Naive thymus-derived CD4-positive, alpha-beta T cell (primary cell): ENCODE data around the gene FKBP2. TPM values are rescaled to one million over a fixed set of nuclear protein-coding genes. Genes with fewer than 3 reads are reported as not detected.

Source experiments
- ATAC-seq: fragments of 150-1000 bp; cut with Tn5 transposase; 2 replicates; pipeline ENCODE4 v1.10.0; 2021; ENCODE audit warnings: mild to moderate bottlenecking, moderate library complexity
- CTCF ChIA-PET: fragments of 350-600 bp; sonication (Branson Sonifier 250); formaldehyde crosslinking; loops from one replicate; lab custom pipeline; 2021; ENCODE audit warnings: antibody characterized with exemption; lab: Charles Lee
- POLR2A ChIA-PET: fragments of 350-600 bp; sonication (Branson Sonifier 250); formaldehyde crosslinking; loops from one replicate; lab custom pipeline; 2021; ENCODE audit warnings: antibody characterized with exemption, inconsistent platforms; lab: Charles Lee
- DNase-seq, 9 donors: peaks; one replicate each; pipeline versions ENCODE4 v3.0.0 to v3.0.0-alpha.2; 2020 to 2022; ENCODE audit warnings: mixed read lengths in 1 of 9
- H3K27ac ChIP-seq: one replicate; pipeline ENCODE4 v1.7.0; 2013; ENCODE audit warnings: mild to moderate bottlenecking, low read depth, low read length, moderate library complexity
- H3K27me3 ChIP-seq, 2 donors: one replicate each; pipeline ENCODE4 v1.7.0; 2013; ENCODE audit warnings: low read length in 2 of 2, mild to moderate bottlenecking in 2 of 2, moderate library complexity in 2 of 2; ENCODE audit not compliant: control insufficient read depth in 2 of 2, insufficient read depth in 2 of 2
- H3K36me3 ChIP-seq, 3 experiments: 1 replicate in 2 of 3; 2 replicates in 1 of 3; pipeline ENCODE4 v1.7.0; 2013; ENCODE audit warnings: low read length in 3 of 3, mild to moderate bottlenecking in 3 of 3, moderate library complexity in 1 of 3; ENCODE audit not compliant: insufficient read depth in 3 of 3, control insufficient read depth in 2 of 3
- H3K4me1 ChIP-seq, 2 donors: one replicate each; pipeline ENCODE4 v1.7.0; 2013; ENCODE audit warnings: low read length in 2 of 2, mild to moderate bottlenecking in 2 of 2, moderate library complexity in 1 of 2; ENCODE audit not compliant: control insufficient read depth in 2 of 2, insufficient read depth in 2 of 2
- H3K4me3 ChIP-seq: 2 replicates; pipeline ENCODE4 v1.7.0; 2013; ENCODE audit warnings: mild to moderate bottlenecking, low read length
- H3K9me3 ChIP-seq, 3 experiments: 1 replicate in 2 of 3; 2 replicates in 1 of 3; pipeline ENCODE4 v1.7.0; 2013; ENCODE audit warnings: low read length in 3 of 3; ENCODE audit not compliant: control insufficient read depth in 2 of 3
- H3K27ac Mint-ChIP-seq, 9 donors: one replicate each; pipeline ENCODE4 v1.8.0; 2020 to 2022; ENCODE audit warnings: mixed read lengths in 9 of 9, mild to moderate bottlenecking in 8 of 9, moderate library complexity in 5 of 9, inconsistent platforms in 2 of 9
- H3K27me3 Mint-ChIP-seq, 5 donors: one replicate each; pipeline ENCODE4 v1.8.0; 2021 to 2022; ENCODE audit warnings: mixed read lengths in 5 of 5, mild to moderate bottlenecking in 1 of 5
- H3K36me3 Mint-ChIP-seq, 5 donors: one replicate each; pipeline ENCODE4 v1.8.0; 2020 to 2022; ENCODE audit warnings: mixed read lengths in 5 of 5, mild to moderate bottlenecking in 3 of 5, inconsistent platforms in 1 of 5
- H3K4me1 Mint-ChIP-seq, 7 donors: one replicate each; pipeline ENCODE4 v1.8.0; 2020 to 2022; ENCODE audit warnings: mixed read lengths in 7 of 7, mild to moderate bottlenecking in 3 of 7, inconsistent platforms in 1 of 7
- H3K4me3 Mint-ChIP-seq, 10 donors: one replicate each; pipeline ENCODE4 v1.8.0; 2020 to 2022; ENCODE audit warnings: mild to moderate bottlenecking in 10 of 10, mixed read lengths in 10 of 10, moderate library complexity in 6 of 10, inconsistent platforms in 2 of 10
- H3K9me3 Mint-ChIP-seq, 11 donors: one replicate each; pipeline ENCODE4 v1.8.0; 2020 to 2022; ENCODE audit warnings: mixed read lengths in 11 of 11, mild to moderate bottlenecking in 4 of 11, inconsistent platforms in 1 of 11, moderate library complexity in 1 of 11
- intact Hi-C, 2 donors: fragments of 100-400 bp; cut with micrococcal nuclease; formaldehyde crosslinking; loops; one replicate each; pipeline ENCODE4 v1.15.1; 2023
- polyA plus RNA-seq, 2 donors: library from polyadenylated mRNA; unstranded; fragments of 300-500 nt; fragmentation: Illumina TruSeq; gene quantifications; one replicate each; pipeline ENCODE4 v1.2.3, GENCODE V29; 2021
- total RNA-seq, 6 experiments: library from RNA in 5 of 6; stranded (reverse) in 5 of 6; gene quantifications; 1 replicate in 5 of 6; 2 replicates in 1 of 6; pipeline ENCODE4 v1.2.3 and lab custom pipeline; 2021 to 2026

The FKBP2 gene
- total and polyA plus RNA-seq, 7 experiments from 2014 or later, result 20.3 to 81.4 (median 36.8) TPM

GRCh38 chr11:64254326-64254725, 13.4 kb downstream of the FKBP2 start:
- peaks cover 0 to 2% (median 0%) of the 10 kb centered on the region in 11 donors for H3K9me3 Mint-ChIP-seq
- H3K36me3 Mint-ChIP-seq, result peaks cover 0 to under 1% (median 0%) of the 10 kb centered on the region in 5 donors
- no peak overlapping the region for H3K27ac Mint-ChIP-seq
- peaks cover 0 to 3% (median 0%) of the 10 kb centered on the region in 5 donors for H3K27me3 Mint-ChIP-seq
- ATAC-seq (no peak), DNase-seq (no peak)
- Histone ChIP-seq H3K4me1 (peaks cover 9 to 12% of the 10 kb centered on the region in 2 donors), H3K36me3 (peaks cover 0 to 8% (median 0%) of the 10 kb centered on the region in 3 experiments), H3K9me3 (no peaks in the 10 kb centered on the region), H3K27me3 (no peaks in the 10 kb centered on the region), H3K27ac (no peak overlapping the region), H3K4me3 (no peak overlapping the region)
- no peak overlapping the region for H3K4me3 Mint-ChIP-seq
- peaks cover 0 to 33% (median 11%) of the 10 kb centered on the region in 7 donors for H3K4me1 Mint-ChIP-seq
- intact Hi-C loops, result no loop called here
- ChIA-PET CTCF (interaction anchor here (1.0 kb wide), 1 partner anchor 50 kb away, joined by 3 read pairs; no protein-coding TSS in a partner anchor), POLR2A (interaction anchor here (1.4 kb wide), 1 partner anchor 13 kb away, joined by 5 read pairs; the partner anchor contains the start of gene FKBP2)

- no peak overlapping the region for H3K4me3 Mint-ChIP-seq
- H3K4me1 Mint-ChIP-seq, result peaks cover 0 to 28% (median 7%) of the 10 kb centered on the region in 7 donors
- peaks cover 0 to 2% (median 0%) of the 10 kb centered on the region in 11 donors for H3K9me3 Mint-ChIP-seq
- peaks cover 0 to 7% (median 0%) of the 10 kb centered on the region in 5 donors for H3K36me3 Mint-ChIP-seq
- Histone ChIP-seq H3K36me3 (peaks cover 0 to 8% (median 0%) of the 10 kb centered on the region in 3 experiments), H3K27me3 (no peaks in the 10 kb centered on the region), H3K27ac (no peak overlapping the region), H3K4me3 (no peak overlapping the region), H3K4me1 (peaks cover 9 to 12% of the 10 kb centered on the region in 2 donors), H3K9me3 (no peaks in the 10 kb centered on the region)
- intact Hi-C loops, result no loop called here
- POLR2A ChIA-PET, result interaction anchor here (1.2 to 1.4 kb wide), 2 partner anchors 13 to 14 kb away, joined by 4 to 5 read pairs; partner anchors contain the start of gene FKBP2
- H3K27ac Mint-ChIP-seq, result no peak overlapping the region
- peaks cover 0 to 3% (median 0%) of the 10 kb centered on the region in 5 donors for H3K27me3 Mint-ChIP-seq
- ATAC-seq, result no peak
- no peak for DNase-seq
- CTCF ChIA-PET, result interaction anchor here (0.8 to 0.9 kb wide), 2 partner anchors 49 to 51 kb away, joined by 3 read pairs; partner anchors contain the start of gene FERMT3
These were observed 14.5 kb downstream of the FKBP2 start for GRCh38 chr11:64255135-64256128.

DNA sequence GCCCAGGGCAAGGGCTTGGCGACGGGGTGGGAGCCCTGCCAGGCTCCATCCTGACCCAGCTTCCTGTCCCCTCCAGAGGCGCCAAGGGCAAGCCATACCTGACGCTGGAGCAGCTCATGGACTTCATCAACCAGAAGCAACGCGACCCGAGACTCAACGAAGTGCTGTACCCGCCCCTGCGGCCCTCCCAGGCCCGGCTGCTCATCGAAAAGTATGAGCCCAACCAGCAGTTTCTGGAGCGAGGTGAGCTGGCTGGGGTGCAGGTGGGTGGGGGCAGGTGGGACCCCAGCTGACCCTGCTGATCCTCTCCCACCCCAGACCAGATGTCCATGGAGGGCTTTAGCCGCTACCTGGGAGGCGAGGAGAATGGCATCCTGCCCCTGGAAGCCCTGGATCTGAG, 15.4 kb downstream of the FKBP2 start:
- ATAC-seq (no peak), DNase-seq (no peak)
- no peak overlapping the region for H3K27ac Mint-ChIP-seq
- CTCF ChIA-PET, result no interaction called here
- H3K9me3 Mint-ChIP-seq, result peaks cover 0 to 2% (median 0%) of the 10 kb centered on the region in 11 donors
- peaks cover 0 to 7% (median 0%) of the 10 kb centered on the region in 5 donors for H3K36me3 Mint-ChIP-seq
- H3K27ac ChIP-seq, result no peak overlapping the region
- peaks cover 0 to 8% (median 0%) of the 10 kb centered on the region in 3 experiments for H3K36me3 ChIP-seq
- H3K27me3 Mint-ChIP-seq, result no peaks in the 10 kb centered on the region
- POLR2A ChIA-PET, result interaction anchor here (1.2 kb wide), 1 partner anchor 13 kb away, joined by 4 read pairs; no protein-coding TSS in a partner anchor
- no peaks in the 10 kb centered on the region for H3K9me3 ChIP-seq
- no peak overlapping the region for H3K4me3 ChIP-seq
- H3K4me3 Mint-ChIP-seq, result no peak overlapping the region
- no peaks in the 10 kb centered on the region for H3K27me3 ChIP-seq
- H3K4me1 ChIP-seq, result peaks cover 7 to 9% of the 10 kb centered on the region in 2 donors
- peaks cover 0 to 25% (median 7%) of the 10 kb centered on the region in 7 donors for H3K4me1 Mint-ChIP-seq
- intact Hi-C loops, result no loop called here

DNA sequence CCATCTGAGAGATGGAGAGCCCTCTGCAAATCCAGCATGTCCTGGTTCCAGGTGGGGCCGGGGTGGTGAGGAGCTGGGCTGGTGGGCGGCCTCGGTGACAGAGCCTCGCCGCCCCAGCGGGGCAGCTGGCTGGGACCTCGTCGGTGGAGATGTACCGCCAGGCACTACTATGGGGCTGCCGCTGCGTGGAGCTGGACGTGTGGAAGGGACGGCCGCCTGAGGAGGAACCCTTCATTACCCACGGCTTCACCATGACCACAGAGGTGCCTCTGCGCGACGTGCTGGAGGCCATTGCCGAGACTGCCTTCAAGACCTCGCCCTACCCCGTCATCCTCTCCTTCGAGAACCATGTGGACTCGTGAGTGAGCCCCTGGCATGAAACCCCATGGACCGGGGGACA, 17.5 kb downstream of the FKBP2 start:
- POLR2A ChIA-PET, result interaction anchor here (0.6 to 2.2 kb wide), 4 partner anchors 9 to 1768 kb away, joined by 3 to 8 read pairs (median 4); partner anchors contain the start of genes CATSPER1 and SF1
- DNase-seq, result no peak
- Mint-ChIP-seq H3K4me1 (peaks cover 0 to 11% (median 0%) of the 10 kb centered on the region in 7 donors), H3K27ac (no peak overlapping the region), H3K4me3 (no peak overlapping the region), H3K9me3 (no peaks in the 10 kb centered on the region), H3K36me3 (peaks cover 0 to 7% (median 2%) of the 10 kb centered on the region in 5 donors), H3K27me3 (no peaks in the 10 kb centered on the region)
- Histone ChIP-seq H3K27ac (no peak overlapping the region), H3K4me3 (no peak overlapping the region), H3K36me3 (peaks cover 0 to 11% (median 0%) of the 10 kb centered on the region in 3 experiments), H3K4me1 (no peaks in the 10 kb centered on the region), H3K27me3 (no peaks in the 10 kb centered on the region), H3K9me3 (no peaks in the 10 kb centered on the region)
- ATAC-seq, result no peak
- intact Hi-C loops, result no loop called here
- CTCF ChIA-PET, result no interaction called here

- Mint-ChIP-seq H3K27ac (no peak overlapping the region), H3K4me1 (peaks cover 0 to 9% (median 0%) of the 10 kb centered on the region in 7 donors)
- POLR2A ChIA-PET, result interaction anchor here (2.2 kb wide), 1 partner anchor 10 kb away, joined by 8 read pairs; no protein-coding TSS in a partner anchor
These were observed 18.1 kb downstream of the FKBP2 start for GRCh38 chr11:64258946-64259532.

GRCh38 chr11:64259533-64260067, 18.7 kb downstream of the FKBP2 start:
- ATAC-seq, result no peak
- H3K27ac Mint-ChIP-seq, result no peak overlapping the region
- CTCF ChIA-PET, result no interaction called here
- Histone ChIP-seq H3K36me3 (peaks cover 0 to 11% (median 0%) of the 10 kb centered on the region in 3 experiments), H3K27me3 (no peaks in the 10 kb centered on the region), H3K27ac (no peak overlapping the region), H3K4me3 (no peak overlapping the region), H3K9me3 (no peaks in the 10 kb centered on the region), H3K4me1 (no peaks in the 10 kb centered on the region)
- no peaks in the 10 kb centered on the region for H3K27me3 Mint-ChIP-seq
- intact Hi-C loops, result no loop called here
- DNase-seq, result no peak
- peaks cover 0 to 7% (median 2%) of the 10 kb centered on the region in 5 donors for H3K36me3 Mint-ChIP-seq
- no peak overlapping the region for H3K4me3 Mint-ChIP-seq
- H3K4me1 Mint-ChIP-seq, result peaks cover 0 to 9% (median 0%) of the 10 kb centered on the region in 7 donors
- H3K9me3 Mint-ChIP-seq, result no peaks in the 10 kb centered on the region
- POLR2A ChIA-PET, result interaction anchor here (0.6 kb wide), 1 partner anchor 448 kb away, joined by 4 read pairs; no protein-coding TSS in a partner anchor

More at GRCh38 chr11:64258946-64259532, 18.1 kb downstream of the FKBP2 start:
- Mint-ChIP-seq H3K4me3 (no peak overlapping the region), H3K9me3 (no peaks in the 10 kb centered on the region), H3K27me3 (no peaks in the 10 kb centered on the region), H3K36me3 (peaks cover 0 to 7% (median 2%) of the 10 kb centered on the region in 5 donors)
- Histone ChIP-seq H3K27ac (no peak overlapping the region), H3K4me1 (no peaks in the 10 kb centered on the region), H3K4me3 (no peak overlapping the region), H3K9me3 (no peaks in the 10 kb centered on the region), H3K27me3 (no peaks in the 10 kb centered on the region), H3K36me3 (peaks cover 0 to 11% (median 0%) of the 10 kb centered on the region in 3 experiments)
- ATAC-seq (no peak), DNase-seq (no peak)
- intact Hi-C loops, result no loop called here
- CTCF ChIA-PET, result interaction anchor here (0.7 kb wide), 1 partner anchor 55 kb away, joined by 4 read pairs; no protein-coding TSS in a partner anchor
